ENCODE results near the gene CAAP1.
"Not testable (repeated sequence)": the region's sequence is repeated elsewhere in the genome, so short reads cannot be mapped to it uniquely, and the experiment has no call there.

The CAAP1 gene

DNA sequence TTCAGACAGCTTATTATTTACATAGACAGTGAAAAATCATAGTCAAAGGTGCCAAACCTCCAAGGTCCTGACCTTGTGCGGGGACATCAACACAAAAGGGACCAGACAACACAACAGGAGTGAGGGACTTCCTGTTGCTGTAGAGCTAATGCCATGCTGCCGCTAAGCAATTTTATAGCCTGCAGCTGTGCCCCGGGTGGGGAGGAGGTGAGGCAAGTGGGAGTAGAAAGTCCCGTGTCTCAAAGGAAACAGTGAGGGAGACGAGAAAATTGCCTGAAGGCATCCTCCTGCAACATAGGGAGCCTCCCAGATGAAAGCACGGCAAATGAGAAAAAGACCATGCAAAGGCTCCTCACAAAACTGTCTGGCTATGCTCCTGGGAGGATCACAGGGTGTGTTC lies 58.8 kb downstream of the CAAP1 start:
- DNase-seq (ENCODE audit: low read depth in 2 of 2) = no peak

DNA sequence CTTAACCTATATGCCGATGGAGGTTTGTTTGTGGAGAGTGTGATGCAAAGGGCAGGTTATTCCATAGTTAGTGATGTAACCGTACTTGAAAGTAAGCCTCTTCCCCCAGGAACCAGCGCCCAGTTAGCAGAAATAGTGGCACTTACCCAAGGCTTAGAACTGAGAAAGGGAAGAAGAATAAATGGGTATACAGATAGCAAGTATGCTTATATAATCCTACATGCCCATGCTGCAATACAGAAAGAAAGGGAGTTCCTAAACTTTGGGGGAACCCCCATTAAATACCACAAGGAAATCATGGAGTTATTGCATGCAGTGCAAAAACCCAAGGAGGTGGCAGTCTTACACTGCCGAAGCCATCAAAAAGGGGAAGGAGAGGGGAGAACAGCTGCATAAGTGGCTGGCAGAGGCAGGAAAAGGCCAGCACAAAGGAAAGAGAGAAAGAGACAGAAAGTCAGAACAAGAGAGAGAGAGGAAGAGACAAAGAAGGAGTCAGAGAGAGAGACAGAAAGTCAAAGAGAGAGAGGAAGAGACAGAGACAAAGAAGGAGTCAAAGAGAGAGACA lies 64.1 kb downstream of the CAAP1 start:
- not testable (repeated sequence) for DNase-seq (ENCODE audit: low read depth in 2 of 2)

- DNase-seq (ENCODE audit: low read depth in 2 of 2) = no peak
These were observed 77.8 kb downstream of the CAAP1 start for GRCh38 chr9:26814799-26815198.

DNA sequence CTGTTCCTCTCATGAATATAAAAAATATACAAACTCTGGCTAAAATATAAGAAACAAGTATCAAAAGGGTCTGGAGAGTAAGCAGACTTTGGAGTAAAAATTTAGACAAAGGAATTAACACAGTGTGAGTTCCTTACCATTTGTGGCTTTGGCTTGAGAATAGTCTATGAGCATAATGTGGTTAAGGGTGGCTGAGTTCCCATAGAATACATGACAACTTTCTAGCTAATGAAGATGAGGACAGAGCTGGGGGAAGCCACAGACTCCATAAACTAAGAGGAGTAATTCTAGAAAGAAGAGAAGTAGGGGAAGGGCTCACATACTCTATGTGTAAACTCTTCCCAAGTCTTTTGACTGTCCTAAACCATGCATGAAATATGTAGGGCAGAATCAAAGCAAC lies 79.4 kb downstream of the CAAP1 start:
- no peak for DNase-seq (ENCODE audit: low read depth in 2 of 2)

- no peak for DNase-seq (ENCODE audit: low read depth in 2 of 2)
These were observed 80.4 kb downstream of the CAAP1 start for GRCh38 chr9:26812217-26812616.

GRCh38 chr9:26811106-26811505 lies 81.5 kb downstream of the CAAP1 start:
- no peak for DNase-seq (ENCODE audit: low read depth in 2 of 2)

- DNase-seq (ENCODE audit: low read depth in 2 of 2) = no peak
These were observed 82.8 kb downstream of the CAAP1 start for GRCh38 chr9:26809795-26810194.

DNA sequence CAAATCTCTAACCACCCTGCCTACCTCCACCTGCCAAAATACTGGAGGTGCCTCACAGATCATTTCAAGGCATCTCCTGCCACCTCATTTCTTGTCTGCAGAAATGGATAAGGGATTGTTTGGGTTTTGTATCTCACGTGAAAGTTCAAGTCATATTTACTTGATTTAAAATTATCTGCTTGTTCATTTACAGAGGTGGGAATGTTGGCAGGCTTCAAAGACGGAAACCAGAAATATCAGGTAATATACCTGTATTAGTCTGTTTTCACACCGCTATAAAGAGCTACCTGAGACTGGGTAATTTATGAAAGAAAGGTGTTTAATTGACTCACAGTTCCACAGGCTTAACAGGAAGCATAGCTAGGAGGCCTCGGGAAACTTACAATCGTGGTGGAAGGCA lies 85.4 kb downstream of the CAAP1 start:
- DNase-seq (ENCODE audit: low read depth in 2 of 2) = no peak

DNA sequence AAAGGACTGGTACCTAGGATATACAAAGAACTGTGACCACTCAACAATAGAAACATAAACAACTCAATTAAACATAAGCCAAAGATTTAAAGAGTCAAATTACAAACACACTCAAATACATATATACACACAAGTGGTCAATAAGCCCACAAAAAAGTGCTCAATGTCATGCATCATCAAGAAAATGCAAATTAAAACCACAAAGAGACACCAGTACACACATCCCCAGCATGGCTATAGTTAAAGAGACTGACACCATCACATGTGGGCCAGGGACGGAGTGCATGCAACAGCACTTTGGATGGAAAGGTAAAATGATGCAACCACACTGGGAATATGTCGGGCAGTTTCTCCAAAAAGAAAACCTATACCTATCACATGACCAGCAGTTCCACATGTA lies 89.7 kb downstream of the CAAP1 start:
- DNase-seq (ENCODE audit: low read depth in 2 of 2) = no peak

DNA sequence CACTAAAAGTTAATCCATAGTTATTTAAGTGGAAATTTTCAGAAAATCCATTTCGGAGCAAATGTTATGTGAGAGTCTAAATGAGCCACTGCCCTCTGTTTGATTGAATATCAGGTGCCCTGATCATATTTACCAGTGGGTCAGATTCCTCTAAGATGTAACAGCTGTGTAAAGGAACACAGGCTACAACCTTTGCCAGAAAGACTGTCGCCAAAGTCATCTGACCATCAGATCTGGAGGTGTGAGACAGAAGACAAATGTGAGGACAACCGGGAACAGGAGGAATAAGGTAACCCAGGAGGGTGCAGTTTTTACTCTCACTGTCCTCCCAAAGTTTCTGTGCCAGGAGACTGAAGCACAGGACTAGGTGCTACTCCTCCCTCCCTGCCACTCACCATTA lies 90.8 kb downstream of the CAAP1 start:
- DNase-seq (ENCODE audit: low read depth in 2 of 2) = no peak

DNA sequence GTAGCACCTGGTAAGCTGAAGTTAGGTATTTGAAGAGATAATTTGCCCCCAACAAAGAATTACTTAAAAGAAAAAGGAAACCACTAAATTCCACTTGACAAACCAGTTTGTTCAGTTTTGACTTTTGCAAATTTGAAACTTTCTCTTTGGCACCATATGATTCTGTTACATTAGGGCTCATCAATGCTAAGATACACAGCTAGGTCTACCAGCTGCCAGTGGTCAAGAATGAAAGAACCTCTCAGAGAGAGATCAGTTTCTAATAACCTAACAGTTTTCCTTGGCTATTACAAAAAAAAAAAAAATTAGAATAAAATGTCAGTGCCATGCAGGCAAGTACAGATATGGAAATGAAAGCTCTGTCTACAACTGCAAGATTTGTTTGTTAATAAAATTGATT lies 92.3 kb downstream of the CAAP1 start:
- DNase-seq (ENCODE audit: low read depth in 2 of 2) = no peak

GRCh38 chr9:26791274-26791673 lies 101.3 kb downstream of the CAAP1 start:
- no peak for DNase-seq (ENCODE audit: low read depth in 2 of 2)
